ENCODE results near the gene XXYLT1. TPM values are rescaled to one million over a fixed set of nuclear protein-coding genes. Genes with fewer than 3 reads are reported as not detected.

Gene XXYLT1
- total RNA-seq, 4 donors from 2014 or later, result 7.5 to 19.4 (median 10.6) TPM

DNA sequence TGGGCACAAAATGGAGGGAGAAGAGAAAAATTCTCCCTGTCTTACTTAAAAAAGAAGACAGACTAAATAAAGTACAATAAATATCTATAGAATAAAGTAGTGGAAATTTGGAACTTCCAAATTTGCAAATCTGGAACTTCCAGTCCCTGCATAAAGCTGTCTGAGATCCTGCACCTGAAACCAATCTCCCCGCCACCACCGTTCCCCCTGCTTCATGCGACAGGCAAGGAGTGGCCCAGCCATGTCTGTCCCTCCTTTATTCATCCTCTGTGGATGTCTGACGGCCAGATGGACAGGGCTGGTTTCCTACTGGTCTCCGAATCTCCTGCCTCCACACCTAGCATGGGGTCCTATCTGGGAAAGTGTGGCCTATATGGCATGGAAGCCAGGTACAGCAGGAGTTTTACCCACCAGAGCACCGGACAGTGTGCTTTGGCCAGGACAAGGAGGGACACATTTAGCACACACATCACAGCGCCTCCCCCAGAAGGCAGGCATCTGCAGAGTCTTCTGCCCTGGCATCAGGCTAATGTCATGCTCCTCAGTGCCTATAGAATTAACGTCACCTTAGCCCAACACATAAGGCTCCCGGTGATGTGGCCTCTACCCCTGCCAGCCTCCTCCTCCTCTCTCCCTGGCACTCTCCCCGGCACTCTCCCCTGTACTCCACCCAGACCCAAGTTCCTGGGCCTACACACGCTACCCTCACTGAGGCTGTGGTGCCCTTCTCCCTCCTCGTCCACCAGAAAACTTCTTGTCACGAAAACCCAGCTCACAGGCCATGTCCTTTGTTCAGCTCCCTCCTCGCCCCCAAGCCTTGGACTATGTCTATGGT, 170.8 kb downstream of the XXYLT1 start:
- TF ChIP-seq, protein P1, sequence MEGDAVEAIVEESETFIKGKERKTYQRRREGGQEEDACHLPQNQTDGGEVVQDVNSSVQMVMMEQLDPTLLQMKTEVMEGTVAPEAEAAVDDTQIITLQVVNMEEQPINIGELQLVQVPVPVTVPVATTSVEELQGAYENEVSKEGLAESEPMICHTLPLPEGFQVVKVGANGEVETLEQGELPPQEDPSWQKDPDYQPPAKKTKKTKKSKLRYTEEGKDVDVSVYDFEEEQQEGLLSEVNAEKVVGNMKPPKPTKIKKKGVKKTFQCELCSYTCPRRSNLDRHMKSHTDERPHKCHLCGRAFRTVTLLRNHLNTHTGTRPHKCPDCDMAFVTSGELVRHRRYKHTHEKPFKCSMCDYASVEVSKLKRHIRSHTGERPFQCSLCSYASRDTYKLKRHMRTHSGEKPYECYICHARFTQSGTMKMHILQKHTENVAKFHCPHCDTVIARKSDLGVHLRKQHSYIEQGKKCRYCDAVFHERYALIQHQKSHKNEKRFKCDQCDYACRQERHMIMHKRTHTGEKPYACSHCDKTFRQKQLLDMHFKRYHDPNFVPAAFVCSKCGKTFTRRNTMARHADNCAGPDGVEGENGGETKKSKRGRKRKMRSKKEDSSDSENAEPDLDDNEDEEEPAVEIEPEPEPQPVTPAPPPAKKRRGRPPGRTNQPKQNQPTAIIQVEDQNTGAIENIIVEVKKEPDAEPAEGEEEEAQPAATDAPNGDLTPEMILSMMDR (IDR thresholded peaks at IDR 0.05; ENCODE audit: low read depth), result no peak

GRCh38 chr3:195098741-195099525, 172.0 kb downstream of the XXYLT1 start:
- TF ChIP-seq, protein P1 (IDR thresholded peaks at IDR 0.05; ENCODE audit: low read depth), result no peak

- TF ChIP-seq, protein P1 (IDR thresholded peaks at IDR 0.05; ENCODE audit: low read depth), result no peak
Observed at GRCh38 chr3:195097331-195098255, 173.4 kb downstream of the XXYLT1 start.

DNA sequence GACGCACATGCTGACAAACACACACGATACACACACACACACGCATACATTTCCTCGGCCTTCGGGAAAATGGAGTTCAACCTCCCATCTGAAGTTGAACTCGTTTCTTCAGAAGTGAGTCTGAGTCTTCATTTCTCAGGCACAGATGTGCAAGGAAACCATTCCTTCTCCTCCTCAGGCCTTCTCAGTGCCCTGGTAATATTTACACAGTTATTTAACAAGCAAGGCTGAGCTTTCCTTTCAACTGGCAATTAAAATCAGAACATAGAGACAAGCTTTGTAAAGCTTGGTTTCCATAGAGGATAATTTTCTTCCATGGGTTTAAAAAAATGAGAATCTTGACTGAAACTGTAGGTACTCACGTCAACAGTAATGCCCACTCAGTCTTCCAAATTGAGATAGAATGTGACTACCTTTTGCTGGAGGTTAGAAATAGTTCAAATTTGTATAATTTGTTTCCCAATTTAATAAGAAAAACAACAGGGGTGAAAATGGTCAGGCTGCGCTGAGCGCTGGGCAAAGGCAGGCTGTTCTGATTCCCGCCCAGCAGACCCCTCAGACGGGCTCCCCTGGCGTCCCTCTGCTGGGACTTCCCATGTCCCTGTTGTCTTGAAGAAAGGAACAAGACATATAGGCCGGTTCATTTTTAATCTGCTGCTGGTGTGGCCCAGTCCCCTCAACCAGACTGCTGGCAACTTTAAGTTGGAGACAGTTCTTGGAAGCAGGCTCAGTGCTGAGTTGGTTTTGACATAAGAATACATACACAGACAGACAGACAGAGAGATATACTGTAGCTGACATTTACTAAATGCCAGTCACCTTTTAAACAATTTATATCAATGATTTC, 174.3 kb downstream of the XXYLT1 start:
- TF ChIP-seq, protein P1 (IDR thresholded peaks at IDR 0.05; ENCODE audit: low read depth), result no peak

- TF ChIP-seq, protein P1 (IDR thresholded peaks at IDR 0.05; ENCODE audit: low read depth), result no peak
Observed at GRCh38 chr3:195096053-195096452, 174.9 kb downstream of the XXYLT1 start.

GRCh38 chr3:195095704-195096036, 175.3 kb downstream of the XXYLT1 start:
- TF ChIP-seq, protein P1 (IDR thresholded peaks at IDR 0.05; ENCODE audit: low read depth), result no peak
